IPS DF 19.7 (cell line): Measurements from ENCODE around the gene ST3GAL5.

Experiments used
- DNase-seq: peaks from one replicate; pipeline ENCODE4 v3.0.0-alpha.2; 2013; ENCODE audit warnings: low read depth, low spot score

The ST3GAL5 gene

DNA sequence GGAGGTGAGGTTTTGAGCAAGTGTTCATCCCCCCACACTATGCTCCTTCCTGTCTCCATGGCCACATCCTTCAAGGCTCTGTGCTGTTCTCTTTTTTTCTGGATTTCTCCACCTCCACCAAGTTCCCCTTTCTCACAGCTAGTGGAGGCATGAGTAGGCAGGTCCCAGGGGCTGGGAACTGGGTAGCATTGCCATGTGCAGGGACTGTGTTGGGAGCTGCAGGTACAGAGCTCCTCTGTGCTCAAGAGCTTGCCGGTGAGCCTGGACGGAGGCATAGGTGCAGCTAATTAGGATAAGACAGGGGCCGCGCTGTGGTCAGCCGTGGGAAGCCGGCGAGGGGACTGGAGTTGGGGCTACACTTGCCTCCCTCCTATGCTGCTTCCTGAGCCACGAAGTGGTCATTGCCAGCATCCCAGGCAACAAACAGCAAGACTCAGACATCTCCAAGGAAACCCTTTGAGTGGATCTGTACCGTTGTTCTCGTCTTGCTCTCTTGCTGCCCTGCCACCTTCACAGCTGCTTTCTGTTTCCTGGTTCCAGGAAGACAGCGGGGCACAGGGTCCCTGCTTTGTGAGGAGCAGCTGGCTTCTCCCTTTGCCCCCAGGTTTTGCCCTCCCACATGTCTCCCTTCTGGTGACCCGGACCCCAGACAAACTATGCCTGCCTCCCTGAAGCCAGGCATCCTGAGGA is 98.1 kb downstream of the ST3GAL5 start:
- no peak for DNase-seq

- DNase-seq = no peak
Measured at GRCh38 chr2:85790032-85790431, 98.8 kb downstream of the ST3GAL5 start.

DNA sequence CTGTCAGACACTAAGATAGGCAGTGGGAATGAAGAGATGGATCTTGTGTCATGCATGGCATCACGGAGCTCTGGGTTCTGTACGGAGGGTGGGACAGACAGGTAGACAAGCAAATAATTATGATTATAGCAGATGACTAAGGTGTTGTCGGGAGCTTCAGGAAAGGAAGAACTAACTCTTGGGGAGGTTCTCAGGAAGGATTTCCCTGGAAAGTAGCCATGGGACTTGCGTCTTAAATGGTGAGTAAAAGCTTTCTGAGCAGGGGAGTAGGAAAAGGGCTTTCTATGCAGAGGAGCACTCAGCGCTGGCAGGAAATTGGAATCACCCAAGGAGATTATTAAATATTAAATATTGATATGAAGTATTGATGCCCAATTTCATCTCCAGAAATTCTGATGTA is 99.5 kb downstream of the ST3GAL5 start:
- DNase-seq = no peak

GRCh38 chr2:85788603-85789002 is 100.2 kb downstream of the ST3GAL5 start:
- no peak for DNase-seq

GRCh38 chr2:85787981-85788340 is 100.8 kb downstream of the ST3GAL5 start:
- no peak for DNase-seq

DNA sequence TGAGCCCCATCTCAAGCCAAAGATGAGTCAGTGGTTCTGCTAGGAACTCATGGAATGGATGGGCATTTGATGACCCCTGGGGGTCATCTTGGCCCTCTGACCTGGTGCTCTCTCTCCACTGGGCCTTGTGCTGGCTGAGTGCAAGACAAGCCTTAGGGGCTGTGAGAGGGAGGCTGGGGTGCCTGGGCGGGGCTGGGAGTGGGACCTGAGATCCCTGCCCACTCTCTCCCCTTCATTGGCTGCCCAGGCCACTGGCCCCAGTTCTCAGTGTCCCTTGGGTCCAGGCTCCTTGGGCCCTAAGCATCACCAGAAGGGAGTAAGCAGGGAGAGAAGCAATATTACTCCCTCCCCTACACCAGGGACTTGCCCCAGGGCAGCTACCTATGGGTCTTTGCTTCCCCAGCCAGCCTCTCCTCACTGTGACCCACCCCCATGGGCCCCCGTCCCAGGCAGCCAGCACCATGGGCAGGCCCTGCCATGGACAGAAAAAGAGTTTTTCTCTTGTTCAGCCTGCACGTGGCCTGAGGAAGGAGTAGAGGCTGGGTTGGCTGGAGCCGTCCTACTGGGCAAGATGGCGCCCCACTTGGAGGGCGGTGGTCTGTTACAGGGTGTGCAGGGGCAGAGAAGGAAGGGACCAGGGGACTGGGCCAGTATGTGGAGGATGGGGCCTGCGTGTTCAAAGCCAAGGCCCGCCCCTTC is 101.4 kb downstream of the ST3GAL5 start:
- DNase-seq = no peak
